ENCODE measurements around the gene CBX7. TPM values are rescaled to one million over a fixed set of nuclear protein-coding genes. Genes with fewer than 3 reads are reported as not detected.
A peak's percentile ranks its signal among the peaks of the same experiment; 100 is the strongest.

The CBX7 gene
- total and polyA plus RNA-seq, 2 of the 8 experiments (the other 6 are each of a cell fraction or from before 2014, with no cell fraction given) = 6.9 to 8.7 TPM

GRCh38 chr22:39142088-39142680 lies 10.3 kb downstream of the CBX7 start:
- Histone ChIP-seq H2BK120ac (replicated peaks; ENCODE audit: low read depth, low read length) (no peak overlapping the region), H3K9me3 (ENCODE audit: insufficient read depth in 2 of 2, low read depth in 1 of 2, low read length in 1 of 2) (no peaks in the 10 kb centered on the region), H4K20me1 (replicated peaks in 1 of 2; ENCODE audit: control insufficient read depth in 1 of 2, insufficient read depth in 2 of 2, low read length in 2 of 2) (no peaks in the 10 kb centered on the region), H2AK5ac (ENCODE audit: low read depth, low read length) (peak overlapping the region; percentile 77; the same call in 1 of the 2 replicates), H2BK20ac (ENCODE audit: low read length) (no peak overlapping the region), H3K27ac (ENCODE audit: low read depth, low read length) (no peak overlapping the region), H3K14ac (ENCODE audit: insufficient read length) (no peak overlapping the region), H3K23me2 (ENCODE audit: low read depth, low read length) (peaks cover 11% of the 10 kb centered on the region; the same call in 1 of the 2 replicates), H3K79me2 (ENCODE audit: control insufficient read depth in 1 of 2, insufficient read depth in 2 of 2, low read length in 2 of 2) (no peaks in the 10 kb centered on the region), H3K4me1 (replicated peaks in 1 of 4; ENCODE audit: control insufficient read depth in 3 of 4, insufficient read depth in 4 of 4, low read length in 3 of 4) (peaks cover 10 to 20% (median 13%) of the 10 kb centered on the region in 4 experiments; a peak in 6 of 7 replicates), H3K4ac (replicated peaks; ENCODE audit: insufficient read length, low read depth, low read length) (no peak overlapping the region), H3K23ac (ENCODE audit: insufficient read length) (no peak overlapping the region), H3K9ac (replicated peaks in 1 of 4; ENCODE audit: extremely low read depth in 1 of 4, low read depth in 3 of 4, low read length in 3 of 4) (no peak overlapping the region), H4K8ac (ENCODE audit: extremely low read depth, insufficient read depth, low read length) (peak overlapping the region; percentile 42; the same call in 1 of the 2 replicates), H3K4me3 (ENCODE audit: extremely low read depth in 1 of 4, insufficient read depth in 2 of 4, low read depth in 3 of 4, low read length in 4 of 4) (no peak overlapping the region), H3K79me1 (ENCODE audit: low read depth, low read length) (no peaks in the 10 kb centered on the region), H2BK15ac (ENCODE audit: low read length) (no peak overlapping the region), H4K91ac (replicated peaks; ENCODE audit: insufficient read length, low read length) (no peak overlapping the region), H2BK12ac (ENCODE audit: low read depth, low read length) (no peak overlapping the region), H3K36me3 (ENCODE audit: control insufficient read depth in 2 of 4, insufficient read depth in 4 of 4, low read length in 3 of 4) (no peaks in the 10 kb centered on the region), H3K18ac (ENCODE audit: extremely low read depth, low read length) (no peak overlapping the region), H2AFZ (ENCODE audit: low read length) (no peak overlapping the region), H3K56ac (replicated peaks; ENCODE audit: insufficient read length, low read depth, low read length) (no peak overlapping the region), H2BK5ac (ENCODE audit: low read depth, low read length) (0 out of 2 replicates have a peak overlapping the region, but pooled peaks have one; percentile 52), H3K27me3 (replicated peaks in 1 of 4; ENCODE audit: control insufficient read depth in 3 of 4, extremely low read depth in 1 of 4, insufficient read depth in 3 of 4, low read length in 3 of 4) (no peaks in the 10 kb centered on the region; a peak in 1 of 7 replicates), H3K4me2 (ENCODE audit: insufficient read depth in 1 of 2, low read depth in 2 of 2, low read length in 2 of 2) (no peak overlapping the region), H4K5ac (ENCODE audit: insufficient read length, low read depth, low read length) (no peak overlapping the region)
- TF ChIP-seq NRF1 (IDR thresholded peaks at IDR 0.05; ENCODE audit: low read depth, low read length) (no peak), CBX5 (IDR thresholded peaks at IDR 0.05; ENCODE audit: low read depth, low read length) (no peak), POU5F1 (IDR thresholded peaks at IDR 0.05; ENCODE audit: low read depth, low read length) (no peak), CEBPB (IDR thresholded peaks at IDR 0.05; ENCODE audit: low read depth, low read length) (no peak)
- POLR2A ChIA-PET (ENCODE audit: partially characterized antibody) = no interaction called here
- DNase-seq (ENCODE audit: low read depth in 1 of 2, low spot score in 2 of 2) = no peak
- 91% methylated on average over 14 of the region's 14 CpGs; no CpG with 5 or more reads in 1 of the 2 experiments for WGBS, 2 experiments (ENCODE audit: extremely low coverage in 1 of 2, insufficient coverage in 1 of 2, insufficient read length in 1 of 2, insufficient replicate concordance in 2 of 2, low coverage in 1 of 2, low lambda C conversion rate in 2 of 2, missing lambda C conversion rate in 1 of 2)
- CTCF ChIA-PET (ENCODE audit: partially characterized antibody) = interaction anchor here (1.1 to 2.1 kb wide), 8 partner anchors 7 to 171 kb away, joined by 3 to 9 read pairs (median 4); no protein-coding TSS in a partner anchor
- FAIRE-seq = no peak
